CD4-positive, alpha-beta T cell treated with Interleukin-12 subunit alpha and Interleukin-12 subunit beta, for 1 hour (primary cell): ENCODE results near the gene SLC10A3.

Experiments
- DNase-seq: peaks from one replicate; pipeline ENCODE4 v3.0.0-alpha.2; 2020

Gene SLC10A3

GRCh38 chrX:154490414-154491083, at the start of gene SLC10A3:
TSS of gene SLC10A3 (minus strand) at chrX:154490629. CDS start at chrX:154488940, 1,689 bp downstream.
- peak; percentile 94 for DNase-seq

- DNase-seq: no peak
These were observed 48.6 kb upstream of the SLC10A3 start for GRCh38 chrX:154539077-154539476.

- DNase-seq: no peak
These were observed 45.5 kb upstream of the SLC10A3 start for GRCh38 chrX:154535892-154536291.

- DNase-seq: peak; percentile 88
These were observed 44.3 kb upstream of the SLC10A3 start for GRCh38 chrX:154534526-154535322.

- DNase-seq: no peak
These were observed 42.3 kb upstream of the SLC10A3 start for GRCh38 chrX:154532690-154533089.

GRCh38 chrX:154531626-154532025, 41.2 kb upstream of the SLC10A3 start:
- no peak for DNase-seq

- DNase-seq: no peak
These were observed 39.9 kb upstream of the SLC10A3 start for GRCh38 chrX:154530286-154530685.

- no peak for DNase-seq
These were observed 38.8 kb upstream of the SLC10A3 start for GRCh38 chrX:154529206-154529612.

- DNase-seq: peak; percentile 63
These were observed 36.7 kb upstream of the SLC10A3 start for GRCh38 chrX:154526901-154527675.

GRCh38 chrX:154525606-154526490, 35.4 kb upstream of the SLC10A3 start:
- no peak for DNase-seq

- no peak for DNase-seq
These were observed 29.0 kb upstream of the SLC10A3 start for GRCh38 chrX:154519389-154519788.

GRCh38 chrX:154517101-154517781, 26.8 kb upstream of the SLC10A3 start:
- no peak for DNase-seq

GRCh38 chrX:154516656-154517100, 26.2 kb upstream of the SLC10A3 start:
- DNase-seq: peak; percentile 35

- DNase-seq: peak; percentile 94
These were observed 25.7 kb upstream of the SLC10A3 start, which contains the start of gene FAM3A for GRCh38 chrX:154515966-154516655. TSS of gene FAM3A (minus strand) at chrX:154516232. CDS start at chrX:154515772, 460 bp downstream.

- DNase-seq: peak; percentile 35
These were observed 24.9 kb upstream of the SLC10A3 start for GRCh38 chrX:154515090-154515965.

GRCh38 chrX:154513716-154514115, 23.3 kb upstream of the SLC10A3 start:
- DNase-seq: no peak

GRCh38 chrX:154512879-154513553, 22.6 kb upstream of the SLC10A3 start:
- DNase-seq: no peak

GRCh38 chrX:154511761-154512160, 21.3 kb upstream of the SLC10A3 start:
- DNase-seq: no peak

- DNase-seq: no peak
These were observed 19.0 kb upstream of the SLC10A3 start for GRCh38 chrX:154509455-154509854.
